Mammary epithelial cell (primary cell): ENCODE data around the gene UBE3D.

Experiments used
- CTCF ChIP-seq, 2 donors: IDR thresholded peaks in 1 of 2; conservative IDR thresholded peaks in 1 of 2; 2 replicates each; pipeline ENCODE4 v1.5.1; 2011 to 2012; ENCODE audit warnings: inconsistent platforms in 2 of 2, low read length in 2 of 2, mild to moderate bottlenecking in 2 of 2, control low read depth in 1 of 2, low read depth in 1 of 2; ENCODE audit not compliant: insufficient read depth in 1 of 2; ENCODE audit errors: extremely low read depth in 1 of 2
- EZH2 ChIP-seq: IDR thresholded peaks from 2 replicates; pipeline ENCODE4 v1.6.1; 2012; ENCODE audit warnings: low read length, inconsistent platforms, borderline replicate concordance

GRCh38 chr6:82843291-82843885 is 222.3 kb downstream of the UBE3D start:
- TF ChIP-seq CTCF (conservative IDR thresholded peaks at IDR 0.05 in 1 of 2, IDR thresholded peaks at IDR 0.05 in 1 of 2; ENCODE audit: extremely low read depth in 1 of 2, insufficient read depth in 1 of 2, low read depth in 1 of 2, low read length in 2 of 2) = no peak
- TF ChIP-seq EZH2 = no peak
